Spleen (tissue), 11 donors: ENCODE measurements around the gene DSG4. TPM values are rescaled to one million over a fixed set of nuclear protein-coding genes. Genes with fewer than 3 reads are reported as not detected.

Experiments used
- DNase-seq: peaks from one replicate; pipeline ENCODE4 v3.0.0-alpha.2; 2020
- H3K27ac ChIP-seq, 8 donors: fragments of 200-600 bp; sonication (generic) in 7 of 8; 1 replicate in 4 of 8; 2 replicates in 4 of 8; pipeline versions ENCODE4 v1.5.0 to v1.8.0; 2016 to 2021; ENCODE audit warnings: inconsistent platforms in 4 of 8, mild to moderate bottlenecking in 4 of 8, moderate library complexity in 1 of 8
- H3K27me3 ChIP-seq, 7 donors: fragments of 200-600 bp; sonication (generic) in 6 of 7; replicated peaks in 1 of 7; 1 replicate in 4 of 7; 2 replicates in 3 of 7; pipeline versions ENCODE4 v1.5.0 to v1.8.0; 2016 to 2021; ENCODE audit warnings: inconsistent platforms in 3 of 7, mild to moderate bottlenecking in 1 of 7
- H3K36me3 ChIP-seq, 6 donors: fragments of 200-600 bp; sonication (generic) in 5 of 6; 1 replicate in 4 of 6; 2 replicates in 2 of 6; pipeline versions ENCODE4 v1.5.0 to v1.8.0; 2016 to 2021; ENCODE audit warnings: inconsistent platforms in 2 of 6
- H3K4me1 ChIP-seq, 6 donors: fragments of 200-600 bp; sonication (generic) in 5 of 6; 1 replicate in 3 of 6; 2 replicates in 3 of 6; pipeline versions ENCODE4 v1.5.0 to v1.8.0; 2016 to 2021; ENCODE audit warnings: inconsistent platforms in 3 of 6
- H3K4me3 ChIP-seq, 8 donors: fragments of 200-600 bp; sonication (generic) in 7 of 8; 1 replicate in 4 of 8; 2 replicates in 4 of 8; pipeline versions ENCODE4 v1.5.0 to v1.8.0; 2016 to 2021; ENCODE audit warnings: inconsistent platforms in 4 of 8, mild to moderate bottlenecking in 4 of 8, moderate library complexity in 2 of 8
- H3K9me3 ChIP-seq, 8 donors: fragments of 200-600 bp; sonication (generic) in 7 of 8; 1 replicate in 4 of 8; 2 replicates in 4 of 8; pipeline versions ENCODE4 v1.5.0 to v1.8.0; 2016 to 2021; ENCODE audit warnings: inconsistent platforms in 4 of 8
- CTCF ChIP-seq, 11 experiments: fragments of 200-600 bp in 7 of 11; fragments of 450-650 bp in 4 of 11; sonication (generic) in 4 of 11; IDR thresholded peaks in 8 of 11; conservative IDR thresholded peaks in 3 of 11; 1 replicate in 7 of 11; 2 replicates in 4 of 11; pipeline versions ENCODE4 v1.4.0 to v1.8.0; 2016 to 2021; ENCODE audit warnings: antibody characterized with exemption in 11 of 11, inconsistent platforms in 4 of 11, mild to moderate bottlenecking in 1 of 11
- POLR2A ChIP-seq, 3 donors: fragments of 450-650 bp; IDR thresholded peaks; one replicate each; pipeline ENCODE4 v1.5.1; 2017; ENCODE audit warnings: antibody characterized with exemption in 3 of 3, mild to moderate bottlenecking in 1 of 3
- POLR2AphosphoS5 ChIP-seq, 3 donors: sonication (generic); formaldehyde crosslinking; IDR thresholded peaks; one replicate each; pipeline ENCODE4 v1.5.1; 2017; ENCODE audit warnings: antibody characterized with exemption in 3 of 3
- WGBS, 5 donors: extraction: QIAGEN DNeasy Blood & Tissue Kit in 3 of 5; methylation state at CpG; one replicate each; pipeline versions ENCODE4 v1.1.5 to v1.1.7; 2013 to 2018; 5-methylcytosine and 5-hydroxymethylcytosine counted together
- intact Hi-C: fragments of 100-400 bp; cut with DNase I; formaldehyde crosslinking; loops from one replicate; pipeline ENCODE4 v1.15.0; 2023; ENCODE audit warnings: low total_unique reads
- polyA plus RNA-seq, 3 donors: library from polyadenylated mRNA; stranded (reverse); fragments of 200-250 nt; gene quantifications; one replicate each; pipeline ENCODE4 v1.2.1, GENCODE V29; 2013
- total RNA-seq, 7 donors: library from RNA; depleted of rRNA in 3 of 7; stranded (reverse); fragments of >200 nt in 3 of 7; fragmentation: NEBNext Ultra II Directional in 4 of 7; extraction: Animal tissue kit (Norgen Biotek cat#: 25700) in 4 of 7; gene quantifications; one replicate each; pipeline versions ENCODE4 v1.1.0 to v1.2.1, GENCODE V29; 2016 to 2021
- donor health status: healthy with polysubstance abuse.
- donor health status: DM: no; HTN: no; CAD: no; lungs with moderate emphysema.
- donor health status: DM: no; HTN: no; CAD: no.
- donor health status: Bipolar disorder and iron deficiency.
- donor health status: healthy.
- donor health status: DM: no; HTN: no; CAD: no.
- donor health status: DM: yes; HTN: yes; CAD: no.

The DSG4 gene
- total and polyA plus RNA-seq, 10 donors: not detected

GRCh38 chr18:31429623-31430022, 53.0 kb downstream of the DSG4 start:
- TF ChIP-seq POLR2AphosphoS5 (IDR thresholded peaks at IDR 0.05) (no peak), POLR2A (IDR thresholded peaks at IDR 0.05) (no peak), CTCF (IDR thresholded peaks at IDR 0.05 in 8 of 11, conservative IDR thresholded peaks at IDR 0.05 in 3 of 11) (no peak)
- WGBS, 5 donors: 42 to 87% (median 65%) methylated on average over 2 of the region's 2 CpGs
- DNase-seq: no peak
- Histone ChIP-seq H3K36me3 (no peaks in the 10 kb centered on the region), H3K4me1 (no peaks in the 10 kb centered on the region), H3K27me3 (no peaks in the 10 kb centered on the region), H3K9me3 (peaks cover 0 to 21% (median 7%) of the 10 kb centered on the region in 8 donors), H3K4me3 (no peak overlapping the region), H3K27ac (no peak overlapping the region)
- intact Hi-C loops: no loop called here

GRCh38 chr18:31430072-31430471, 53.5 kb downstream of the DSG4 start:
- intact Hi-C loops: no loop called here
- no peak for TF ChIP-seq CTCF (IDR thresholded peaks at IDR 0.05 in 8 of 11, conservative IDR thresholded peaks at IDR 0.05 in 3 of 11)
- no peak for TF ChIP-seq POLR2A (IDR thresholded peaks at IDR 0.05)
- no peak for TF ChIP-seq POLR2AphosphoS5 (IDR thresholded peaks at IDR 0.05)
- Histone ChIP-seq H3K9me3 (peaks cover 0 to 23% (median 7%) of the 10 kb centered on the region in 8 donors), H3K4me1 (no peaks in the 10 kb centered on the region), H3K36me3 (no peaks in the 10 kb centered on the region), H3K4me3 (no peak overlapping the region), H3K27me3 (no peaks in the 10 kb centered on the region), H3K27ac (no peak overlapping the region)
- 79 to 86% (median 85%) methylated on average over 4 of the region's 4 CpGs for WGBS, 5 donors
- DNase-seq: no peak

GRCh38 chr18:31430554-31430953, 54.0 kb downstream of the DSG4 start:
- Histone ChIP-seq H3K9me3 (peaks cover 0 to 23% (median 7%) of the 10 kb centered on the region in 8 donors), H3K4me1 (no peaks in the 10 kb centered on the region), H3K4me3 (no peak overlapping the region), H3K27ac (no peak overlapping the region), H3K36me3 (no peaks in the 10 kb centered on the region), H3K27me3 (no peaks in the 10 kb centered on the region)
- TF ChIP-seq POLR2AphosphoS5 (IDR thresholded peaks at IDR 0.05) (no peak), CTCF (IDR thresholded peaks at IDR 0.05 in 8 of 11, conservative IDR thresholded peaks at IDR 0.05 in 3 of 11) (no peak), POLR2A (IDR thresholded peaks at IDR 0.05) (no peak)
- WGBS, 5 donors: 41 to 69% (median 55%) methylated on average over 1 of the region's 1 CpG
- intact Hi-C loops: no loop called here
- no peak for DNase-seq

GRCh38 chr18:31432316-31432715, 55.7 kb downstream of the DSG4 start:
- no peaks in the 10 kb centered on the region for H3K4me1 ChIP-seq
- H3K27ac ChIP-seq: no peak overlapping the region
- H3K9me3 ChIP-seq: peaks cover 0 to 23% (median 7%) of the 10 kb centered on the region in 8 donors
- H3K27me3 ChIP-seq: no peaks in the 10 kb centered on the region
- no peak for TF ChIP-seq POLR2A (IDR thresholded peaks at IDR 0.05)
- no peak for TF ChIP-seq POLR2AphosphoS5 (IDR thresholded peaks at IDR 0.05)
- TF ChIP-seq CTCF (IDR thresholded peaks at IDR 0.05 in 8 of 11, conservative IDR thresholded peaks at IDR 0.05 in 3 of 11): no peak
- no peaks in the 10 kb centered on the region for H3K36me3 ChIP-seq
- no peak overlapping the region for H3K4me3 ChIP-seq
- DNase-seq: no peak
- intact Hi-C loops: no loop called here
- WGBS, 5 donors: 71 to 84% (median 80%) methylated on average over 1 of the region's 1 CpG
